Activated naive CD4-positive, alpha-beta T cell (primary cell): ENCODE measurements around the gene HNRNPA3.
"Not testable (repeated sequence)": the region's sequence is repeated elsewhere in the genome, so short reads cannot be mapped to it uniquely, and the experiment has no call there.

Experiments used
- DNase-seq, 4 experiments: peaks; one replicate each; lab custom pipeline; 2025; lab: John Stamatoyannopoulos, UW

Gene HNRNPA3

GRCh38 chr2:177212106-177212890 lies at the start of gene HNRNPA3:
Gene HNRNPA3 (plus strand): TSS chr2:177212794. CDS start chr2:177212800, 6 bp downstream.
- peak; percentile 98 to 99 (median 99) for DNase-seq

DNA sequence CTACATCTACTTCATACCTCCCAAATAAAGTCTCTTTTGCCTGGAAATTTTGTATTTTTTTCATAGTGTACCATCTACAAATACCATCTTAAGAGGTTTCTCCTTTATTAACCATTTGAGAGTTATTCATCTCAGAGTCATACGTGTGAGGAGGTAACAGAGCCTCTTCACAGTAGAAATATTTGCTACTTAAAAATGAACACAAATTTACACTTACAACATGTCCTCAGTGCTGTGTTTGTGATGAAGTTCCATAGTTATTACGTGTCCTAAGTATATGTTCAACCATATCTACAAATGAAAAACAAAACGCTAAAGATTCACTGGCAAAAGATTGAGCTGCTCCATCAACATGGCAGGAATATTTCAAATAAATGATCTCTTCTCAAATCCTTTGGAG lies 48.5 kb upstream of the HNRNPA3 start:
- no peak for DNase-seq

GRCh38 chr2:177164584-177165052 lies 48.0 kb upstream of the HNRNPA3 start:
- DNase-seq: peak; percentile 41 to 75 (median 55)

- DNase-seq: no peak
These were observed 47.5 kb upstream of the HNRNPA3 start for GRCh38 chr2:177165061-177165583.

- no peak for DNase-seq
These were observed 46.6 kb upstream of the HNRNPA3 start for GRCh38 chr2:177165721-177166711.

DNA sequence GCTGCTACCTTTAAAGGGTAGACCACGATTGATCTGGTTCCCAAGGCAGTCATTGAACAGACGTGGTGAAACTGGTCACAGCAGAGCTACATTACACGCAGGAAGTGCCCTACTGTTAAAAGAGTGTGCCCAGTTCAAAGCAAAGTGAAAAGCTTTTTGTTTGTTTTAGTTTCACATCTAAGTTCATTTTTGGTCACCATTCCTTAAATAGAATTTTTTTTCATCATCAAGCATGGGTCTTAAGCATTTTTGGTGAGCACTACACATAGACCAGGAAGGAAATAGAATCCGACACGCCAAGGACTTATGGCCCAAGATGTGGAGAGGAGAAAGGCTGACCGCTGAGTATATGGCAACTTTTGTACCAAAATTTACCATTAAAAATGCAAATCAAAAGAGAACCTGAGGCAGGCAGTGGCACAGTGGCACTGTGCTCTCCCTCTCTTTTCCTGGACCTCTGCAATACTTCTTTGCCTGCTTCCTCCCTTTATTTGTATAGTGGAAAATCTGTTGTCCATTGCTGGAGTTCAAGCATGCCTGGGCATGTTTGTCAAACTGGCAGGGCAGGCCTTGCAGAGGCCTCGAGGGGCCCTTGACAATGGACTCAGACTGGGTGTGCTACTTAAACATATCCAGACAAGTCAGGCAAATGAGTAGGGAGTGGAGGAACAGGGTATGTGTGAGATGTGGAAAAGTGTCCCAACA lies 42.6 kb upstream of the HNRNPA3 start:
- DNase-seq: no peak

GRCh38 chr2:177171418-177171865 lies 41.2 kb upstream of the HNRNPA3 start:
- DNase-seq: no peak

GRCh38 chr2:177172034-177172880 lies 40.3 kb upstream of the HNRNPA3 start:
- no peak for DNase-seq

GRCh38 chr2:177174486-177174885 lies 38.1 kb upstream of the HNRNPA3 start:
- DNase-seq: no peak

GRCh38 chr2:177175917-177176668 lies 36.5 kb upstream of the HNRNPA3 start:
- no peak for DNase-seq

DNA sequence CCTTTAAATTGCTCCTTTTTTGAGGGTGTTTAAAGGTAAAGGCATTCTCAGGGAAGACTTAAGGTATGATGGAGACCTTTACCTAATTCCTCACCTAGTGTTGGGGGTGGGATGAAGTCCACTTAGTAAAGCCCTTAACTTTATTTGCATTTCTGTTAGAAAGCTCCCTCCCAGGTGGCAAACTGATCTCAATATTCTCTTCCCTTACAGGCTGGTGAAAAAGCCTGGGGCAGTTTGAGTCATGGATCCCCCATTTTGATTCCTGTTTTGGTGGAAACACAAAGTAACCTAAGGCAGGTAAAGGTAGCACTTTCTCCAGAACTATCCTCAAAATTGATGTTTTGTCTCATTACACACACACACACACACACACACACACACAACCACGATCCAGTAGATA lies 33.8 kb upstream of the HNRNPA3 start:
- DNase-seq: no peak

DNA sequence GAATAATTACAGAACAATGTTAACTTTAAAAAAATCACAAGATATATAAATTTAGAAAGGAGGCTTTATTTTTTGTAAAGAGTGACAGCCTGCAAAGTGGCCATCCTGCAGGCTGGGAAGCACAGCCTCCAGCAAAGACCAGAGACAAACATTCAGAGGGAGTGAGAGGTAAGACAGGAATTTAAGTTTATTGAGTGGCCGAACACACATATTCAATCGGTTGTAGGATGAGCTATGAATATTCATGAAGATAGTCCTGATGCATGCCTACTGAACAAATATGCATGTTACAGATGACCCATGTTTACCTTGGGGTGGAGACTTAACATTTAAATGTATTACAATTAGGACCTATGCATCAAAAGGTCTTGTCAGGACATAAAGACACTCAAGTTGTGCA lies 33.4 kb upstream of the HNRNPA3 start:
- DNase-seq: no peak

- DNase-seq: not testable (repeated sequence)
These were observed 32.9 kb upstream of the HNRNPA3 start for GRCh38 chr2:177179671-177180070.

- no peak for DNase-seq
These were observed 32.2 kb upstream of the HNRNPA3 start for GRCh38 chr2:177180269-177181000.

- DNase-seq: no peak
These were observed 28.7 kb upstream of the HNRNPA3 start for GRCh38 chr2:177183860-177184259.

DNA sequence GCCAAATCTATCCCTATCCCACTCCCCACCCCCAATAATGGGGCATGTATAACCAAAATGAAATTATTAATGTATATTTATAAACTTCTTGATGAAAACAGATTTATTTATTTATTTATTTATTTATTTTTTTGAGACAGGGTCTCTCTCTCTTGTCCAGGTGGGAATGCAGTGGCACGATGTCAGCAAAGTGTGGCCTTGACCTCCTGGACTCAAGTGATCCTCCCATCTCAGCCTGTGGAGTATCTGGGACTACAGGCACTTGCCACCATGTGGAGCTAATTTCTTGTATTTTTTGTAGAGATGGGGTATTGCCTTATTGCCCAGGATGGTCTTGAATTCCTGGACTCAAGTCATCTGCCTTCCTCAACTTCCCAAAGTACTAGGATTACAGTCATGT lies 28.0 kb upstream of the HNRNPA3 start:
- no peak for DNase-seq

- not testable (repeated sequence) for DNase-seq
These were observed 26.6 kb upstream of the HNRNPA3 start for GRCh38 chr2:177186038-177186437.

- no peak for DNase-seq
These were observed 24.8 kb upstream of the HNRNPA3 start for GRCh38 chr2:177187631-177188312.
